ENCODE results near the gene LRRC59.

DNA sequence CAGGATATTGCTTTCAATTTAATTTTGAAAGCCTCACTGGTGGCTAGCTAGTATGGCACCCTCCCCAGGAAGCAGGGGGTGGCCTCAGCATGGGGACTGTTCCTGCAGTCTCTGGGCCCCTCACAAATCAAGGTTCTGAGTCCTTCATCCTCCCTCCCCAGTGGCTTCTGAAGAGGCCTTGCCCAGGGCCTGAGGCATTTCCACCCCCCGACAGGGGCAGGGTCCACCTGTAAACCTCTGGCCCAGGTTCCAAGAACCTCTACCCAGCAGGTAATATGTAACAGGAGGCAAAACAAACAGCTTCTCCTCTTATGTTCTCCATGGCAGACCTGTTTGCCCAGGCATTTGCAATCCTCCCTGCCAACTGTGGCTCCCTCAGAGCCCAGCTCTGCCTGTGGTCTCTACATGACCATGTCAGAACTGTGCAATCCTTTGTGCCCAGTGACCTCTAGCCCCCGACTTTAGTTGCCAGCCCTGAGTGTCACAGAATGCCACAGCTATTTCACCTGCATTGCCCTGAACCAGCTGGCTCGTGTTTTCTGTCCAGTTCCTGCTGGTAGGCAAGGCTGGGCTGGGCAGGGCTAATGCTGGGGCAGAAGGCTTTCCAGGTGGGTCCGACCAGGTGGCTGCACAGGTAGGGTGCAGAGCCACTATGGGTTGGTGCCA, 43.0 kb upstream of the LRRC59 start:
- TF ChIP-seq FOXK1 (CRISPR knock-in tag; IDR thresholded peaks at IDR 0.05) (no peak), ATF3 (CRISPR knock-in tag; conservative IDR thresholded peaks at IDR 0.05) (no peak), CTCF (IDR thresholded peaks at IDR 0.05) (no peak), ELF4 (CRISPR knock-in tag; IDR thresholded peaks at IDR 0.05; ENCODE audit: low read depth) (no peak), KAT7 (CRISPR knock-in tag; IDR thresholded peaks at IDR 0.05; ENCODE audit: borderline replicate concordance) (no peak)
- TF ChIP-seq, protein P1, sequence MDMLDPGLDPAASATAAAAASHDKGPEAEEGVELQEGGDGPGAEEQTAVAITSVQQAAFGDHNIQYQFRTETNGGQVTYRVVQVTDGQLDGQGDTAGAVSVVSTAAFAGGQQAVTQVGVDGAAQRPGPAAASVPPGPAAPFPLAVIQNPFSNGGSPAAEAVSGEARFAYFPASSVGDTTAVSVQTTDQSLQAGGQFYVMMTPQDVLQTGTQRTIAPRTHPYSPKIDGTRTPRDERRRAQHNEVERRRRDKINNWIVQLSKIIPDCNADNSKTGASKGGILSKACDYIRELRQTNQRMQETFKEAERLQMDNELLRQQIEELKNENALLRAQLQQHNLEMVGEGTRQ (CRISPR knock-in tag; IDR thresholded peaks at IDR 0.05) = no peak
